ENCODE data around the gene RPRD1A. TPM values are rescaled to one million over a fixed set of nuclear protein-coding genes. Genes with fewer than 3 reads are reported as not detected.

Gene RPRD1A
- total and polyA plus RNA-seq, 4 donors, result 29.8 to 49.5 (median 37.6) TPM

DNA sequence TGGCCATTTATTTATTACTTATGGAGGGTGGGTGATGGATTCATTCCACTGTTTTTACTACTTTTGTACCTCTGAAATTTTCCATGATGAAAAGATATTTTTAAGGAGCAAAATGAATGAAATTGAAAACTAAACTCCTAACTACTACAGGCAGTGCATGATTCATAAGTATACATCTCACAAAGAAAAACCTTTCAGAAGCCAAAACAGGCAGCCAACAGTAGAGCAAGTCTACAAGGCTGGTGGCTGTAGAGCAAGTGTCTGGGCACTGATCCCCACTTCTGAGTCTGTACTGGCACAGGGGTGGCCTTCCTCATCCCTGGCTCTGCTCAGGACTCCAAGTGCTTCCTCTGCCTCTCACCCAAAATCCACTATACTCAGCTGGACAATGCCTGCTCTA is 103.0 kb downstream of the RPRD1A start:
- intact Hi-C loops (cut with DNase I), result no loop called here
- no peaks in the 10 kb centered on the region for H3K27me3 ChIP-seq (ENCODE audit: control insufficient read depth in 1 of 2, insufficient read depth in 2 of 2, low read length in 1 of 2)

DNA sequence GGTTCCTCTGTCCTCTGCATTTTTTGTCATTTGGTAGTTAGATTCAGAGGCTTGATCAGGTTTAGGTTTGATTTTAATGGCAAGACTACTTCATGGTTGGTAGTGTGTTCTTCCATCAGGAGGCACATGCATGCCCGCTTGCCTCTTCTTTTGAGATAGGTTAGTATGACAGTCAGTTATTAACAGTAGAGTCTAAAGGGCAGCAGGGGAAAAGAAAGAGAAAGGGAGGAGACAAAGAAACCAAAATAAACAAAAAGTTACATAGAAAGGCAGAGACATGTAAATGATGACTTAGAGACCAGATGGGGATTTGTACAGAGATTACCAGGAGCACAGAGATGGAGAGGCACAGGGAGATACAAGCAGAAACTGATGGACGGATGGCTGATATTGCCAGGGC is 105.0 kb downstream of the RPRD1A start:
- DNase-seq (no peak), ATAC-seq (ENCODE audit: low FRiP score) (no peak)
- H3K27me3 ChIP-seq (ENCODE audit: control insufficient read depth in 1 of 2, insufficient read depth in 2 of 2, low read length in 1 of 2), result no peaks in the 10 kb centered on the region
- no peaks in the 10 kb centered on the region for H3K36me3 ChIP-seq (ENCODE audit: control insufficient read depth in 1 of 2, insufficient read depth in 2 of 2, low read length in 1 of 2)
- intact Hi-C loops (cut with DNase I), result no loop called here
- no peaks in the 10 kb centered on the region for H3K4me1 ChIP-seq (ENCODE audit: control insufficient read depth in 1 of 2, insufficient read depth in 2 of 2, low read length in 2 of 2)
- H3K27ac ChIP-seq (ENCODE audit: low read depth in 1 of 2, low read length in 2 of 2), result no peak overlapping the region
- no peak overlapping the region for H3K4me3 ChIP-seq (ENCODE audit: low read length in 2 of 2)
- WGBS, 2 donors, result 85 to 89% methylated on average over 2 of the region's 2 CpGs
- peaks cover 2% of the 10 kb centered on the region for H3K9me3 ChIP-seq (ENCODE audit: control insufficient read depth, low read length)

More for the DNA sequence above, 103.0 kb downstream of the RPRD1A start:
- peaks cover 2% of the 10 kb centered on the region for H3K9me3 ChIP-seq (ENCODE audit: control insufficient read depth, low read length)
- no peak for ATAC-seq (ENCODE audit: low FRiP score)
- no peak overlapping the region for H3K27ac ChIP-seq (ENCODE audit: low read depth in 1 of 2, low read length in 2 of 2)
- no peaks in the 10 kb centered on the region for H3K4me1 ChIP-seq (ENCODE audit: control insufficient read depth in 1 of 2, insufficient read depth in 2 of 2, low read length in 2 of 2)
- no peak overlapping the region for H3K4me3 ChIP-seq (ENCODE audit: low read length in 2 of 2)
- H3K36me3 ChIP-seq (ENCODE audit: control insufficient read depth in 1 of 2, insufficient read depth in 2 of 2, low read length in 1 of 2), result no peaks in the 10 kb centered on the region
- no peak for DNase-seq

DNA sequence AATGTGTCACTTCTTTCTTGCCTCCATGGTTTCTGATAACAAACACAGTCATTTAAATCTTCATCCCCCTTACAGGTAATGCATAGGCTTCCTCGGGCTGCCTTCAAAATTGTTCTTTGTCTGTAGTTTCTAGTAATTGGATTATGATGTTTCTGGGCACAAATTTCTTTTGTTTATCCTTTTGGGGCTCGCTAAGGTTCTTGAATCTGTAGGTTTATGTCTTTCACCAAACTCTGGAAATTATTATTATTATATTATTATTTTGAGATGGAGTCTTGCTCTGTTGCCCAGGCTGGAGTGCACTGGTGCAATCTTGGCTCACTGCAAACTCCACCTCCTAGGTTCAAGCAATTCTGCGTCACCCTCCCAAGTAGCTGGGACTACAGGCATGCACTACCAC is 111.1 kb downstream of the RPRD1A start:
- no peaks in the 10 kb centered on the region for H3K36me3 ChIP-seq (ENCODE audit: control insufficient read depth in 1 of 2, insufficient read depth in 2 of 2, low read length in 1 of 2)
- intact Hi-C loops (cut with DNase I), result loop anchor here in 1 of 2 donors (10.0 kb wide), 1 partner anchor 571 kb away; no protein-coding TSS in a partner anchor
- 81 to 83% methylated on average over 3 of the region's 3 CpGs for WGBS, 2 donors

DNA sequence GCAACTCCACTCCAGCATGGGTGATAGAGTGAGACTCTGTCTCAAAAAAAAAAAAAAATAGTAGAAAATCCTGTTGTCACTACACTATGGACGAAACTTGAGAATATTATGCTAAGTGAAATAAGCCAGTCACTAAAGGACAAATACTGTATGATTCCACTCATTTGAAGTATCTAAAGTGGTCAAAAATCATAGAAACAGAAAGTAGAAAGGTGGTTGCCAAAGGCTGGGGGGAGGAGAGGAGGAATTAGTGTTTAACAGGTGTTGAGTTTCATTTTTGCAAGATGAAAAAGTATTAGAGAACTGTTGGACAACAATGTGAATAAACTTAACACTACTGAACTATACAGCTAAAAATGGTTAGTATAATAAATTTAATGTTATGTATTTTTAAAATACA is 113.7 kb downstream of the RPRD1A start:
- Histone ChIP-seq H3K4me1 (ENCODE audit: control insufficient read depth in 1 of 2, insufficient read depth in 2 of 2, low read length in 2 of 2) (no peaks in the 10 kb centered on the region), H3K27ac (ENCODE audit: low read depth in 1 of 2, low read length in 2 of 2) (no peak overlapping the region), H3K9me3 (ENCODE audit: control insufficient read depth, low read length) (peaks cover 1% of the 10 kb centered on the region), H3K27me3 (ENCODE audit: control insufficient read depth in 1 of 2, insufficient read depth in 2 of 2, low read length in 1 of 2) (no peaks in the 10 kb centered on the region), H3K4me3 (ENCODE audit: low read length in 2 of 2) (no peak overlapping the region), H3K36me3 (ENCODE audit: control insufficient read depth in 1 of 2, insufficient read depth in 2 of 2, low read length in 1 of 2) (no peaks in the 10 kb centered on the region)
- 82 to 93% methylated on average over 1 of the region's 1 CpG for WGBS, 2 donors
- intact Hi-C loops (cut with DNase I), result loop anchor here in 1 of 2 donors (5.0 to 10.0 kb wide), 2 partner anchors 196 to 569 kb away; no protein-coding TSS in a partner anchor
- no peak for ATAC-seq (ENCODE audit: low FRiP score)
- no peak for DNase-seq

More for the DNA sequence above, 111.1 kb downstream of the RPRD1A start:
- no peak for ATAC-seq (ENCODE audit: low FRiP score)
- Histone ChIP-seq H3K27ac (ENCODE audit: low read depth in 1 of 2, low read length in 2 of 2) (no peak overlapping the region), H3K9me3 (ENCODE audit: control insufficient read depth, low read length) (peaks cover 3% of the 10 kb centered on the region), H3K27me3 (ENCODE audit: control insufficient read depth in 1 of 2, insufficient read depth in 2 of 2, low read length in 1 of 2) (no peaks in the 10 kb centered on the region), H3K4me1 (ENCODE audit: control insufficient read depth in 1 of 2, insufficient read depth in 2 of 2, low read length in 2 of 2) (no peaks in the 10 kb centered on the region), H3K4me3 (ENCODE audit: low read length in 2 of 2) (no peak overlapping the region)
- DNase-seq, result no peak

DNA sequence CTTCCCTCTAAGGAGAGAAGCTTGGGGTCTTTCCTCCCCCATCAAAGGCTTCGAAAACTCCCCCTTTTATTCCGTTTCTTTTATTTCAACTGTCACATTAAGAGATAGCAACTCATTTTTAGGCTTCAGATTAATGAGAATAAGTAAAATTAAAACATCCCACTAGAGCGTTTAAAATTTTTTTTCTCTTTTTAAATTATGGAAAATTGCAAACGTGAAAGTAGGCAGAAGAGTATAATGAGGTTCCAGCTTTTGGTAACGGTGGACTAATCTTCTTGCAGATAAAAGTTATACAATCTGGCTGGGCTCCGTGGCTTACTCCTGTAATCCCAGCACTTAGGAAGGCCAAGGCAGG is 116.8 kb downstream of the RPRD1A start:
- intact Hi-C loops (cut with DNase I), result loop anchor here (1.0 to 10.0 kb wide), 3 partner anchors 193 to 566 kb away; no protein-coding TSS in a partner anchor
- no peaks in the 10 kb centered on the region for H3K27me3 ChIP-seq (ENCODE audit: control insufficient read depth in 1 of 2, insufficient read depth in 2 of 2, low read length in 1 of 2)
- H3K9me3 ChIP-seq (ENCODE audit: control insufficient read depth, low read length), result peaks cover 1% of the 10 kb centered on the region
- no peak overlapping the region for H3K27ac ChIP-seq (ENCODE audit: low read depth in 1 of 2, low read length in 2 of 2)
- no peak overlapping the region for H3K4me3 ChIP-seq (ENCODE audit: low read length in 2 of 2)
- no peaks in the 10 kb centered on the region for H3K4me1 ChIP-seq (ENCODE audit: control insufficient read depth in 1 of 2, insufficient read depth in 2 of 2, low read length in 2 of 2)
- 9 to 14% methylated on average over 6 of the region's 6 CpGs for WGBS, 2 donors
- no peaks in the 10 kb centered on the region for H3K36me3 ChIP-seq (ENCODE audit: control insufficient read depth in 1 of 2, insufficient read depth in 2 of 2, low read length in 1 of 2)
- DNase-seq (no peak), ATAC-seq (ENCODE audit: low FRiP score) (no peak)

DNA sequence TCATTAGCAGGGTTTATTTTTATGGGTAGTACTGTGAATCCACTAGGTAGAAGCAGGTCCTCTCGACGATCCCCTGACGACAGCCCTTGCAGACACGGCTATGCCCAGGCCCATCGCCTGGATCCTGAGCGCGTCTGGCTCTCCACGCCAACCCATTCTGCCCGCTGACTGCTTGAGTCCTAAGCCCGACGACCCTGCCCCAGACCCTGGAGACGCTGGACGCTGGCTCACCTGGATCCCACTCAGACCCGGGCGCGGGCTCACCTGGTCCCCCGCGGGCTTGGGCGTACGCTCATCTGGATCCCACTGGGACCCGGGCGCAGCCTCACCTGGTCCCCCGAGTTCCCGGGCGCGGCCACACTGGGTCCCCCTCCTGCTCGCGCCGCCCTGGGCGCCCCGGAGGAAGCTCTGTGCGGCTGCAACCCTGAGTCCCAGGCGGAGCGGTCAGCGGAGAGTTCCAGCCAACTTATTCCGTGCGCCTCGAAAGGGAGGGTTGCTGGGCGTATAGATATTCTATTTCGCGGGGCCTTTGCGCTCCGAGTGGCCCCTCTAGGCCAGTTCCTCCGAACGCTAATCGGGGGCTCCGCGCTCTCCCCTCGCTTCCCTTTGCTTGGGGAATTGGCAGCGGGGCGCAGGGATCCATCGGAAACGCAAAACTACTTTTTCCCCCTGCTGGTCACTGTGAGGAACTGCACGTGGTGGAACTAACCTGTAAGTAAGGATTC is 117.3 kb downstream of the RPRD1A start:
- Histone ChIP-seq H3K4me1 (ENCODE audit: control insufficient read depth in 1 of 2, insufficient read depth in 2 of 2, low read length in 2 of 2) (no peaks in the 10 kb centered on the region), H3K4me3 (ENCODE audit: low read length in 2 of 2) (peak overlapping the region; percentile 24 to 27), H3K36me3 (ENCODE audit: control insufficient read depth in 1 of 2, insufficient read depth in 2 of 2, low read length in 1 of 2) (no peaks in the 10 kb centered on the region), H3K9me3 (ENCODE audit: control insufficient read depth, low read length) (peaks cover 1% of the 10 kb centered on the region), H3K27me3 (ENCODE audit: control insufficient read depth in 1 of 2, insufficient read depth in 2 of 2, low read length in 1 of 2) (no peaks in the 10 kb centered on the region), H3K27ac (ENCODE audit: low read depth in 1 of 2, low read length in 2 of 2) (no peak overlapping the region)
- intact Hi-C loops (cut with DNase I), result loop anchor here (1.0 to 10.0 kb wide), 3 partner anchors 193 to 565 kb away; no protein-coding TSS in a partner anchor
- DNase-seq (peak; percentile 58 to 82), ATAC-seq (ENCODE audit: low FRiP score) (peak; percentile 87)
- 4% methylated on average over 54 of the region's 54 CpGs for WGBS, 2 donors

DNA sequence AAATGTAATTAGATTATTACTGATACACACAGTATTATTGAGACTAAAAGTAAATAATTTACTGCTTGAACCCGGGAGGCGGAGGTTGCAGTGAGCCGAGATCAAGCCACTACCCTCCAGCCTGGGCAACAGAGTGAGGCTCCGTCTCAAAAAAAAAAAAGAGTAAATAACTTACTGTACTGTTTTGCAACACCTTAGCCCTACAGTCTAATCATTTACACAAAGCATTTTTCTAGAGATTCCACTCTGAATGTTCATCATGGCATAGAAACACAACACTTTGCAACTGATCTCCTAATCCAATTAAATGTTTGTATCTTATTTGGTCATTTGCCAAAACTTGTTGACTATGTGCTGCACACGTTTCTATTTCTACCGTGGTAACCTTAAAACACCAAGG is 118.3 kb downstream of the RPRD1A start:
- no peak overlapping the region for H3K4me3 ChIP-seq (ENCODE audit: low read length in 2 of 2)
- no peak overlapping the region for H3K27ac ChIP-seq (ENCODE audit: low read depth in 1 of 2, low read length in 2 of 2)
- DNase-seq, result no peak

DNA sequence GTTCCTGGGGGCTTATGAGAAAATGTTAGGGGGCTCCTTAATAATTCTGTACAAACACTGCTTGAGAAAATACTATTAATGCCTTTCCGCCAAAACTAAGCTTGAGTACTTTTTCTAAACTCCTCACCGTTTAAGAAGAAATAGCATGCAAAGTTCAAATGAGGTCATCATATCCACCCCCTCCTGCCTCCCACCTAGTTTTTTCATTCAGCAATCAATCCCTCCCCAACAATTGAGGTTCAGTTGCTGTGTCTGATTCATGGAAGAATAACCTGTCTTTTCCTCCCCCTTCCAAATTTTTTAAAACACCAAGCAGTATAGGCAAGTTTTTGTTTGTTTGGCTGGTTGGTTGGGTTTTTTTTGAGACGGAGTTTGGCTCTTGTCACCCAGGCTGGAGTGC is 119.3 kb downstream of the RPRD1A start:
- Histone ChIP-seq H3K9me3 (ENCODE audit: control insufficient read depth, low read length) (peaks cover 1% of the 10 kb centered on the region), H3K27ac (ENCODE audit: low read depth in 1 of 2, low read length in 2 of 2) (no peak overlapping the region), H3K4me3 (ENCODE audit: low read length in 2 of 2) (no peak overlapping the region), H3K4me1 (ENCODE audit: control insufficient read depth in 1 of 2, insufficient read depth in 2 of 2, low read length in 2 of 2) (no peaks in the 10 kb centered on the region), H3K36me3 (ENCODE audit: control insufficient read depth in 1 of 2, insufficient read depth in 2 of 2, low read length in 1 of 2) (no peaks in the 10 kb centered on the region), H3K27me3 (ENCODE audit: control insufficient read depth in 1 of 2, insufficient read depth in 2 of 2, low read length in 1 of 2) (no peaks in the 10 kb centered on the region)
- no peak for ATAC-seq (ENCODE audit: low FRiP score)
- 62 to 63% methylated on average over 3 of the region's 3 CpGs for WGBS, 2 donors
- intact Hi-C loops (cut with DNase I), result no loop called here
- DNase-seq, result no peak

More for the DNA sequence above, 118.3 kb downstream of the RPRD1A start:
- ATAC-seq (ENCODE audit: low FRiP score), result no peak
- Histone ChIP-seq H3K27me3 (ENCODE audit: control insufficient read depth in 1 of 2, insufficient read depth in 2 of 2, low read length in 1 of 2) (no peaks in the 10 kb centered on the region), H3K36me3 (ENCODE audit: control insufficient read depth in 1 of 2, insufficient read depth in 2 of 2, low read length in 1 of 2) (no peaks in the 10 kb centered on the region), H3K9me3 (ENCODE audit: control insufficient read depth, low read length) (peaks cover 1% of the 10 kb centered on the region), H3K4me1 (ENCODE audit: control insufficient read depth in 1 of 2, insufficient read depth in 2 of 2, low read length in 2 of 2) (no peaks in the 10 kb centered on the region)
- WGBS, 2 donors, result 80 to 85% methylated on average over 6 of the region's 6 CpGs
- intact Hi-C loops (cut with DNase I), result no loop called here

DNA sequence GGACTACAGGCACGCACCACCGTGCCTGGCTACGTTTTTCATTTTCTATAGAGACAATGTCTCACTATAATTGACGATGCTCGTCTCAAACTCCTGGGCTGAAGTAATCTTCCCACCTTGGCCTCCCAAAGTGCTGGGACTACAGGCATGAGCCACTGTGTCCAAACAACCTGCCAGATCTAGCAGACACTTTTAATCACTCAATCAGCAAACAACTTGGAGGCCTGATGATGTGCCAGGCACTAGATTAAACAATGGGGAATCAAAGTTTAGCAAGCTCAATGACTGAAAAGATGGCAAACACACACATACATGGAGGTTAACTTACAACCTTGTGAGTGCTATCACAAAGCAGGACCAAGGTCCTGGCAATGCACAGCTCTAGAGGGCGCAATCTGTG is 124.7 kb downstream of the RPRD1A start:
- ATAC-seq (ENCODE audit: low FRiP score) (no peak), DNase-seq (no peak)
- intact Hi-C loops (cut with DNase I), result no loop called here

More for the DNA sequence above, 124.7 kb downstream of the RPRD1A start:
- H3K4me1 ChIP-seq (ENCODE audit: control insufficient read depth in 1 of 2, insufficient read depth in 2 of 2, low read length in 2 of 2), result no peaks in the 10 kb centered on the region
- H3K36me3 ChIP-seq (ENCODE audit: control insufficient read depth in 1 of 2, insufficient read depth in 2 of 2, low read length in 1 of 2), result no peaks in the 10 kb centered on the region
- no peak overlapping the region for H3K27ac ChIP-seq (ENCODE audit: low read depth in 1 of 2, low read length in 2 of 2)
- 93% methylated on average over 6 of the region's 6 CpGs for WGBS, 2 donors
- H3K9me3 ChIP-seq (ENCODE audit: control insufficient read depth, low read length), result no peaks in the 10 kb centered on the region
- H3K27me3 ChIP-seq (ENCODE audit: control insufficient read depth in 1 of 2, insufficient read depth in 2 of 2, low read length in 1 of 2), result no peaks in the 10 kb centered on the region
- H3K4me3 ChIP-seq (ENCODE audit: low read length in 2 of 2), result no peak overlapping the region

Data from aorta (tissue), 5 donors.